Activated CD8-positive, alpha-beta memory T cell treated with anti-CD3 and anti-CD28 coated beads for 24 hours (primary cell): ENCODE data around the gene DPY19L1.
"Not testable (repeated sequence)": the region's sequence is repeated elsewhere in the genome, so short reads cannot be mapped to it uniquely, and the experiment has no call there.

Experiments used
- DNase-seq: peaks from one replicate; pipeline ENCODE4 v3.0.0-alpha.2; 2020

DPY19L1 gene

GRCh38 chr7:34984140-34984539 lies 53.1 kb downstream of the DPY19L1 start:
- DNase-seq: not testable (repeated sequence)

GRCh38 chr7:34982371-34983019 lies 54.8 kb downstream of the DPY19L1 start:
- DNase-seq: no peak

- not testable (repeated sequence) for DNase-seq
Observed at GRCh38 chr7:34979124-34979523, 58.2 kb downstream of the DPY19L1 start.

- no peak for DNase-seq
Observed at GRCh38 chr7:34973400-34973760, 63.9 kb downstream of the DPY19L1 start.

- DNase-seq: not testable (repeated sequence)
Observed at GRCh38 chr7:34972739-34973399, 64.4 kb downstream of the DPY19L1 start.

- DNase-seq: not testable (repeated sequence)
Observed at GRCh38 chr7:34967818-34968217, 69.5 kb downstream of the DPY19L1 start.

- DNase-seq: not testable (repeated sequence)
Observed at GRCh38 chr7:34966504-34966903, 70.8 kb downstream of the DPY19L1 start.

- no peak for DNase-seq
Observed at GRCh38 chr7:34958021-34958420, 79.3 kb downstream of the DPY19L1 start.

GRCh38 chr7:34952822-34953221 lies 84.5 kb downstream of the DPY19L1 start:
- no peak for DNase-seq

GRCh38 chr7:34949361-34949760 lies 87.9 kb downstream of the DPY19L1 start:
- no peak for DNase-seq

GRCh38 chr7:34947427-34947826 lies 89.9 kb downstream of the DPY19L1 start:
- DNase-seq: not testable (repeated sequence)

- DNase-seq: no peak
Observed at GRCh38 chr7:34946486-34946885, 90.8 kb downstream of the DPY19L1 start.

- DNase-seq: not testable (repeated sequence)
Observed at GRCh38 chr7:34945894-34946477, 91.3 kb downstream of the DPY19L1 start.

GRCh38 chr7:34939175-34939574 lies 98.1 kb downstream of the DPY19L1 start:
- no peak for DNase-seq

GRCh38 chr7:34935735-34936165 lies 101.5 kb downstream of the DPY19L1 start:
- DNase-seq: not testable (repeated sequence)

- DNase-seq: no peak
Observed at GRCh38 chr7:34931739-34932138, 105.5 kb downstream of the DPY19L1 start.

- DNase-seq: not testable (repeated sequence)
Observed at GRCh38 chr7:34929783-34930182, 107.5 kb downstream of the DPY19L1 start.

- no peak for DNase-seq
Observed at GRCh38 chr7:34928560-34928959, 108.7 kb downstream of the DPY19L1 start.

- DNase-seq: peak; percentile 70
Observed at GRCh38 chr7:34928052-34928451, 109.2 kb downstream of the DPY19L1 start.

- DNase-seq: not testable (repeated sequence)
Observed at GRCh38 chr7:34920470-34920869, 116.8 kb downstream of the DPY19L1 start.

- DNase-seq: not testable (repeated sequence)
Observed at GRCh38 chr7:34919038-34919437, 118.2 kb downstream of the DPY19L1 start.

- DNase-seq: not testable (repeated sequence)
Observed at GRCh38 chr7:34918198-34918861, 119.0 kb downstream of the DPY19L1 start.

GRCh38 chr7:34917515-34917914 lies 119.8 kb downstream of the DPY19L1 start:
- not testable (repeated sequence) for DNase-seq

- no peak for DNase-seq
Observed at GRCh38 chr7:34916267-34916666, 121.0 kb downstream of the DPY19L1 start.
